ENCODE measurements around the gene KRT37. TPM values are rescaled to one million over a fixed set of nuclear protein-coding genes. Genes with fewer than 3 reads are reported as not detected.

The KRT37 gene
- total RNA-seq, 4 donors from 2014 or later, result not detected

DNA sequence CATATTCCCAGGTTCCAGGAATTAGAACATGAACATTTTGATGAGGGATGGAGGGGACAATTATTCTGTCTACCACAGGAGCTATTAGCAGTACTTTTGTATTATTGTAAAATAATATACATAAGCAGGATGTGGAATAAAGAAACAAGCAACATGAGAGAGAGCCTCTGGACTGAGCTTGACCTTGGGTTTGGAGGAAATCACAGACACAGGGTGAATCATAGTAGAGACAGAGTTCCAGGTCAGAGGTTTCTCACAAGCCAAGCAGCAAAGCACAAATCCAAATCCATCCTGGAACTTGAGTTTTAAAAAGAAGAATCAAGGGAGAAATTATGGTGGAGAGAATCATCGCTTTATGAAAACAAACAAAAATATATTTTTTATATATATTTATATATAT lies 32.1 kb downstream of the KRT37 start:
- TF ChIP-seq POLR2A (IDR thresholded peaks at IDR 0.05), result no peak
- TF ChIP-seq, protein P1, sequence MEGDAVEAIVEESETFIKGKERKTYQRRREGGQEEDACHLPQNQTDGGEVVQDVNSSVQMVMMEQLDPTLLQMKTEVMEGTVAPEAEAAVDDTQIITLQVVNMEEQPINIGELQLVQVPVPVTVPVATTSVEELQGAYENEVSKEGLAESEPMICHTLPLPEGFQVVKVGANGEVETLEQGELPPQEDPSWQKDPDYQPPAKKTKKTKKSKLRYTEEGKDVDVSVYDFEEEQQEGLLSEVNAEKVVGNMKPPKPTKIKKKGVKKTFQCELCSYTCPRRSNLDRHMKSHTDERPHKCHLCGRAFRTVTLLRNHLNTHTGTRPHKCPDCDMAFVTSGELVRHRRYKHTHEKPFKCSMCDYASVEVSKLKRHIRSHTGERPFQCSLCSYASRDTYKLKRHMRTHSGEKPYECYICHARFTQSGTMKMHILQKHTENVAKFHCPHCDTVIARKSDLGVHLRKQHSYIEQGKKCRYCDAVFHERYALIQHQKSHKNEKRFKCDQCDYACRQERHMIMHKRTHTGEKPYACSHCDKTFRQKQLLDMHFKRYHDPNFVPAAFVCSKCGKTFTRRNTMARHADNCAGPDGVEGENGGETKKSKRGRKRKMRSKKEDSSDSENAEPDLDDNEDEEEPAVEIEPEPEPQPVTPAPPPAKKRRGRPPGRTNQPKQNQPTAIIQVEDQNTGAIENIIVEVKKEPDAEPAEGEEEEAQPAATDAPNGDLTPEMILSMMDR (IDR thresholded peaks at IDR 0.05), result no peak
- Histone ChIP-seq H3K27ac (no peak overlapping the region), H3K27me3 (no peaks in the 10 kb centered on the region), H3K36me3 (no peaks in the 10 kb centered on the region), H3K4me1 (no peaks in the 10 kb centered on the region), H3K9me3 (no peaks in the 10 kb centered on the region), H3K4me3 (replicated peaks in 1 of 3) (no peak overlapping the region)
- intact Hi-C loops (cut with DNase I), result no loop called here
- WGBS, 2 donors, result 94 to 95% methylated on average over 1 of the region's 1 CpG
- no peak for DNase-seq

DNA sequence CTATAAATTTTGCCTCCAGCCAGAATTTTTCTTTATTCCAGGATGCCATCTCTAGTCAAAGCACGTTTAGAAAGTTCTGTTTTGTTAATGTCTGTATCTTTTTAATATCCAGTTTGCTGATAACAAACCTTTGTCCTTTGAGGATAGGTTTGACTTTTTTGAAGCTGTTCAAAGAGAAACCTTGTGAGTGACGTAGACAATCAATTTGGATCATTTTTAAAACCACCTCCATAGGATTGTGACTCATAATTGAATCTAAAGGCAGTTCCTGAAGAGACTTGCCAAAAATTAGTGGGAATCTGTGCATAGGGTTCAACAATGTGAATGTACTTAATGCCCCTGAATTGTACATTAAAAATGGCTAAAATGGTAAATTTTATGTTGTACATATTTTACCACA lies 32.9 kb downstream of the KRT37 start:
- no peak for DNase-seq
- TF ChIP-seq, protein P1 (IDR thresholded peaks at IDR 0.05), result no peak
- no peak for TF ChIP-seq POLR2A (IDR thresholded peaks at IDR 0.05)
- no peak overlapping the region for H3K27ac ChIP-seq
- no peaks in the 10 kb centered on the region for H3K27me3 ChIP-seq
- H3K4me3 ChIP-seq (replicated peaks in 1 of 3), result no peak overlapping the region
- no peaks in the 10 kb centered on the region for H3K9me3 ChIP-seq
- H3K36me3 ChIP-seq, result no peaks in the 10 kb centered on the region
- WGBS, 2 donors, result 79 to 85% methylated on average over 2 of the region's 2 CpGs
- no peaks in the 10 kb centered on the region for H3K4me1 ChIP-seq
- intact Hi-C loops (cut with DNase I), result no loop called here

DNA sequence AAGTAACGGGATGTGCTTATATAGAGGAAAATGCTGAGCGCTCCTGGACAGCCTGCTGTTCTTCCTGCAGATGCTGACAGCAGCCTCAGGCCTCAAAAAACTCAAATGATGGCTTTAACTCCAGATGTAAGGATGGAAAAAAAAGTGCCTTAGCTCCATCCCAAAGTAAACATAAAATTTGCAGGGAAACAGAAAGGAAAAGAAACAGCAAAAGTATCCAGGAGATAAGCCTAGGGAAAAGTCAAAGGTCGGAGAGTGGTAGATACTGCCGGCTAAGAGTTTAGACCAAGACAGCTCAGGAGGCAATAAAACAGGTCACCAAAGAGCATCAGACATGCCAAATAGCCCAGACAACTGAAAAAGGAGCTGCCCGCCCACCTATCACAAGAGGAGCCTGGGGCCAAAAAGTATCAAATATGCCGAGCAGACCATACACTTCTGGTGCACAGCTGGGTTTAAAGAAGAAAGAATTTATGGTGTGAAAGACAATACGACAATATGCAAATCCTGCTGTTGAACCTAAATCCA lies 33.9 kb downstream of the KRT37 start:
- Histone ChIP-seq H3K4me1 (no peaks in the 10 kb centered on the region), H3K36me3 (no peaks in the 10 kb centered on the region), H3K9me3 (no peaks in the 10 kb centered on the region), H3K4me3 (replicated peaks in 1 of 3) (no peak overlapping the region), H3K27ac (no peak overlapping the region), H3K27me3 (no peaks in the 10 kb centered on the region)
- DNase-seq, result no peak
- intact Hi-C loops (cut with DNase I), result no loop called here
- TF ChIP-seq, protein P1 (IDR thresholded peaks at IDR 0.05), result no peak
- TF ChIP-seq POLR2A (IDR thresholded peaks at IDR 0.05), result no peak
- WGBS, 2 donors, result 74 to 87% methylated on average over 7 of the region's 7 CpGs

- H3K4me1 ChIP-seq, result no peaks in the 10 kb centered on the region
- no peak overlapping the region for H3K4me3 ChIP-seq (replicated peaks in 1 of 3)
- no peaks in the 10 kb centered on the region for H3K27me3 ChIP-seq
- no peaks in the 10 kb centered on the region for H3K36me3 ChIP-seq
- intact Hi-C loops (cut with DNase I), result no loop called here
- 67 to 76% methylated on average over 4 of the region's 4 CpGs for WGBS, 2 donors
- H3K27ac ChIP-seq, result no peak overlapping the region
- TF ChIP-seq, protein P1 (IDR thresholded peaks at IDR 0.05), result no peak
- TF ChIP-seq POLR2A (IDR thresholded peaks at IDR 0.05), result no peak
- DNase-seq, result no peak
- no peaks in the 10 kb centered on the region for H3K9me3 ChIP-seq
Measured at GRCh38 chr17:41387670-41388069, 36.7 kb downstream of the KRT37 start.

- no peaks in the 10 kb centered on the region for H3K4me1 ChIP-seq
- TF ChIP-seq POLR2A (IDR thresholded peaks at IDR 0.05), result no peak
- TF ChIP-seq, protein P1 (IDR thresholded peaks at IDR 0.05), result no peak
- DNase-seq, result no peak
- H3K27me3 ChIP-seq, result no peaks in the 10 kb centered on the region
- intact Hi-C loops (cut with DNase I), result no loop called here
- no peaks in the 10 kb centered on the region for H3K9me3 ChIP-seq
- no peak overlapping the region for H3K4me3 ChIP-seq (replicated peaks in 1 of 3)
- H3K27ac ChIP-seq, result no peak overlapping the region
- 94 to 100% methylated on average over 1 of the region's 1 CpG for WGBS, 2 donors
- H3K36me3 ChIP-seq, result no peaks in the 10 kb centered on the region
Measured at GRCh38 chr17:41386227-41386626, 38.2 kb downstream of the KRT37 start.

All from thyroid gland (tissue), 4 donors.